Keratinocyte (primary cell): ENCODE measurements around the gene SDR9C7. TPM values are rescaled to one million over a fixed set of nuclear protein-coding genes. Genes with fewer than 3 reads are reported as not detected.
"Not testable (repeated sequence)": the region's sequence is repeated elsewhere in the genome, so short reads cannot be mapped to it uniquely, and the experiment has no call there.

Experiments used
- DNase-seq: peaks from one replicate; pipeline ENCODE4 v3.0.0-alpha.2; 2011; ENCODE audit warnings: low read depth, missing footprints, low spot score
- FAIRE-seq: peaks from 2 replicates; lab custom pipeline; 2011; peaks lifted over from hg19 to GRCh38; lab: Jason Lieb, UNC
- H2AFZ ChIP-seq: 2 replicates; pipeline ENCODE4 v1.6.0; 2012; ENCODE audit warnings: low read length, control low read depth, inconsistent platforms; ENCODE audit not compliant: control insufficient read depth
- H3K27ac ChIP-seq: 2 replicates; pipeline ENCODE4 v1.5.1; 2011; ENCODE audit warnings: low read length; ENCODE audit not compliant: control insufficient read depth, insufficient read depth
- H3K27me3 ChIP-seq: 3 replicates; pipeline ENCODE4 v1.6.0; 2011; ENCODE audit warnings: low read length; ENCODE audit not compliant: control insufficient read depth, insufficient read depth; ENCODE audit errors: extremely low read depth
- H3K36me3 ChIP-seq, 2 experiments: 2 replicates in 1 of 2; 3 replicates in 1 of 2; pipeline ENCODE4 v1.5.1; 2011; ENCODE audit warnings: low read length in 2 of 2, mild to moderate bottlenecking in 1 of 2; ENCODE audit not compliant: control insufficient read depth in 2 of 2, insufficient read depth in 2 of 2; ENCODE audit errors: extremely low read depth in 1 of 2
- H3K4me1 ChIP-seq: 3 replicates; pipeline ENCODE4 v1.5.1; 2011; ENCODE audit warnings: low read length; ENCODE audit not compliant: control insufficient read depth, insufficient read depth; ENCODE audit errors: extremely low read depth
- H3K4me2 ChIP-seq: 3 replicates; pipeline ENCODE4 v1.6.0; 2011; ENCODE audit warnings: low read depth, low read length; ENCODE audit not compliant: control insufficient read depth, insufficient read depth; ENCODE audit errors: extremely low read depth
- H3K4me3 ChIP-seq, 3 experiments: fragments of 200-600 bp in 1 of 3; sonication (generic) in 1 of 3; 2 replicates in 2 of 3; 3 replicates in 1 of 3; pipeline ENCODE4 v1.5.1; 2011 to 2016; ENCODE audit warnings: low read length in 3 of 3, mild to moderate bottlenecking in 3 of 3, control low read depth in 2 of 3, inconsistent platforms in 1 of 3, low read depth in 1 of 3, mixed read lengths in 1 of 3, mixed run types in 1 of 3, moderate library complexity in 1 of 3; ENCODE audit not compliant: control insufficient read depth in 2 of 3, insufficient read depth in 2 of 3; ENCODE audit errors: extremely low read depth in 1 of 3
- H3K79me2 ChIP-seq: 2 replicates; pipeline ENCODE4 v1.6.0; 2012; ENCODE audit warnings: low read length; ENCODE audit not compliant: control insufficient read depth, insufficient read depth
- H3K9ac ChIP-seq: 3 replicates; pipeline ENCODE4 v1.6.0; 2011; ENCODE audit warnings: low read length; ENCODE audit not compliant: control insufficient read depth, insufficient read depth; ENCODE audit errors: extremely low read depth
- H3K9me1 ChIP-seq: 3 replicates; pipeline ENCODE4 v1.6.0; 2011; ENCODE audit warnings: low read length; ENCODE audit not compliant: control insufficient read depth, insufficient read depth; ENCODE audit errors: extremely low read depth
- H3K9me3 ChIP-seq: 2 replicates; pipeline ENCODE4 v1.5.1; 2012; ENCODE audit warnings: low read depth, low read length; ENCODE audit not compliant: control insufficient read depth
- H4K20me1 ChIP-seq: 3 replicates; pipeline ENCODE4 v1.6.0; 2011; ENCODE audit warnings: low read length; ENCODE audit not compliant: control insufficient read depth, insufficient read depth; ENCODE audit errors: extremely low read depth
- CTCF ChIP-seq, 3 experiments: IDR thresholded peaks in 1 of 3; conservative IDR thresholded peaks in 1 of 3; optimal IDR thresholded peaks in 1 of 3; 2 replicates in 2 of 3; 3 replicates in 1 of 3; pipeline versions ENCODE3 to v1.5.1; 2011; ENCODE audit warnings: low read length in 3 of 3, mild to moderate bottlenecking in 3 of 3, moderate library complexity in 2 of 3, control low read depth in 1 of 3, inconsistent platforms in 1 of 3; ENCODE audit not compliant: insufficient read depth in 2 of 3; ENCODE audit errors: extremely low read depth in 1 of 3
- EZH2 ChIP-seq: IDR thresholded peaks from one replicate; pipeline ENCODE4 v1.6.1; 2012; ENCODE audit warnings: inconsistent platforms, mild to moderate bottlenecking, low read length, moderate library complexity
- dilution Hi-C: fragments of 300-500 bp; cut with MboI; formaldehyde crosslinking; loops from one replicate; pipeline ENCODE4 v1.7.0; 2020; ENCODE audit warnings: low sequenced_read_pairs; ENCODE audit not compliant: extremely low pct_ligation_motif_present
- polyA plus RNA-seq, 5 experiments: library from polyadenylated mRNA; depleted of rRNA in 3 of 5; stranded (reverse) in 3 of 5; stranded (forward) in 1 of 5; unstranded in 1 of 5; fragments of >200 nt; gene quantifications; 1 replicate in 1 of 5; 2 replicates in 3 of 5; 3 replicates in 1 of 5; pipeline versions ENCODE4 v1.2.1 to v1.2.3, GENCODE V29; 2011 to 2012; ENCODE audit warnings: missing spikeins in 2 of 5, low read depth in 1 of 5, low replicate concordance in 1 of 5

Gene SDR9C7
- polyA plus RNA-seq, 1 donor (not counting 4 experiments of a cell fraction or from before 2014, with no cell fraction given) = 1.3 TPM

GRCh38 chr12:56979628-56980027 lies 45.4 kb upstream of the SDR9C7 start:
- Histone ChIP-seq H3K79me2 (no peaks in the 10 kb centered on the region), H2AFZ (no peak overlapping the region), H3K9me3 (no peaks in the 10 kb centered on the region), H3K36me3 (no peaks in the 10 kb centered on the region), H3K27ac (no peak overlapping the region), H4K20me1 (no peaks in the 10 kb centered on the region), H3K4me2 (no peak overlapping the region), H3K27me3 (no peaks in the 10 kb centered on the region), H3K9me1 (no peaks in the 10 kb centered on the region), H3K4me1 (peaks cover 10% of the 10 kb centered on the region), H3K4me3 (no peak overlapping the region), H3K9ac (no peak overlapping the region)
- FAIRE-seq = no peak
- TF ChIP-seq CTCF (optimal IDR thresholded peaks at IDR 0.05 in 1 of 3, IDR thresholded peaks at IDR 0.05 in 1 of 3, conservative IDR thresholded peaks at IDR 0.05 in 1 of 3; ENCODE audit: extremely low read depth in 1 of 3, insufficient read depth in 2 of 3, low read length in 3 of 3) (no peak), EZH2 (no peak)
- dilution Hi-C loops = no loop called here
- DNase-seq = no peak

- Histone ChIP-seq H3K36me3 (no peaks in the 10 kb centered on the region), H3K4me3 (no peak overlapping the region), H3K4me2 (no peak overlapping the region), H3K9ac (no peak overlapping the region), H3K4me1 (peaks cover 10% of the 10 kb centered on the region), H3K79me2 (no peaks in the 10 kb centered on the region), H2AFZ (no peak overlapping the region), H3K27me3 (no peaks in the 10 kb centered on the region), H3K9me1 (no peaks in the 10 kb centered on the region), H3K9me3 (no peaks in the 10 kb centered on the region), H3K27ac (no peak overlapping the region), H4K20me1 (no peaks in the 10 kb centered on the region)
- FAIRE-seq = no peak
- no peak for TF ChIP-seq CTCF (optimal IDR thresholded peaks at IDR 0.05 in 1 of 3, IDR thresholded peaks at IDR 0.05 in 1 of 3, conservative IDR thresholded peaks at IDR 0.05 in 1 of 3; ENCODE audit: extremely low read depth in 1 of 3, insufficient read depth in 2 of 3, low read length in 3 of 3)
- TF ChIP-seq EZH2 = no peak
- dilution Hi-C loops = no loop called here
- no peak for DNase-seq
Observed at GRCh38 chr12:56978397-56979138, 44.4 kb upstream of the SDR9C7 start.

- FAIRE-seq, H3K9me1 ChIP-seq, H3K79me2 ChIP-seq, H3K27ac ChIP-seq, dilution Hi-C loops, H3K4me3 ChIP-seq, H4K20me1 ChIP-seq, H3K36me3 ChIP-seq, H3K4me2 ChIP-seq, H3K9ac ChIP-seq, H3K27me3 ChIP-seq, H2AFZ ChIP-seq, DNase-seq, H3K4me1 ChIP-seq, H3K9me3 ChIP-seq: not testable (repeated sequence)
Observed at GRCh38 chr12:56977361-56977760, 43.2 kb upstream of the SDR9C7 start.

GRCh38 chr12:56974224-56974623 lies 40.0 kb upstream of the SDR9C7 start:
- H4K20me1 ChIP-seq, H3K27me3 ChIP-seq, H2AFZ ChIP-seq, H3K9me3 ChIP-seq, H3K4me3 ChIP-seq, H3K9ac ChIP-seq, H3K27ac ChIP-seq, H3K4me2 ChIP-seq, H3K36me3 ChIP-seq, H3K4me1 ChIP-seq, H3K79me2 ChIP-seq, H3K9me1 ChIP-seq, DNase-seq, dilution Hi-C loops, FAIRE-seq: not testable (repeated sequence)
